ENCODE results near the gene KRT5.

DNA sequence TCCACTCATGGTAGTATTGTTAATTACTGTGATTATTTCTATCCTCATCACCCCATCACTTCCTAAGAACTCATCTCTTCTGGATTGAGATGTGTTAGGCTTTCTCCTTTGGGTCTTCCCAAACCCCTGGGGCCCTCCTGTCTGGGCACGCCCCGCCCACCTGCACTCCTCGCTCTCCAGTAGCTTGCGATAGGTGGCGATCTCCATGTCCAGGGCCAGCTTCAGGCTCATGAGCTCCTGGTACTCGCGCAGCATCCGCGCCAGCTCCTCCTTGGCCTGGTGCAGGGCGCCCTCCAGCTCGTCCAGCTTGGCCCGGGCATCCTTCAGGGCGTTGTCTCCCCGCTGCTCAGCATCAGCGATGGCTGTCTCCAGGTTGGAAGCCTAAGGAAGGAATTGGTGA, 25.9 kb upstream of the KRT5 start:
- TF ChIP-seq, protein P1, sequence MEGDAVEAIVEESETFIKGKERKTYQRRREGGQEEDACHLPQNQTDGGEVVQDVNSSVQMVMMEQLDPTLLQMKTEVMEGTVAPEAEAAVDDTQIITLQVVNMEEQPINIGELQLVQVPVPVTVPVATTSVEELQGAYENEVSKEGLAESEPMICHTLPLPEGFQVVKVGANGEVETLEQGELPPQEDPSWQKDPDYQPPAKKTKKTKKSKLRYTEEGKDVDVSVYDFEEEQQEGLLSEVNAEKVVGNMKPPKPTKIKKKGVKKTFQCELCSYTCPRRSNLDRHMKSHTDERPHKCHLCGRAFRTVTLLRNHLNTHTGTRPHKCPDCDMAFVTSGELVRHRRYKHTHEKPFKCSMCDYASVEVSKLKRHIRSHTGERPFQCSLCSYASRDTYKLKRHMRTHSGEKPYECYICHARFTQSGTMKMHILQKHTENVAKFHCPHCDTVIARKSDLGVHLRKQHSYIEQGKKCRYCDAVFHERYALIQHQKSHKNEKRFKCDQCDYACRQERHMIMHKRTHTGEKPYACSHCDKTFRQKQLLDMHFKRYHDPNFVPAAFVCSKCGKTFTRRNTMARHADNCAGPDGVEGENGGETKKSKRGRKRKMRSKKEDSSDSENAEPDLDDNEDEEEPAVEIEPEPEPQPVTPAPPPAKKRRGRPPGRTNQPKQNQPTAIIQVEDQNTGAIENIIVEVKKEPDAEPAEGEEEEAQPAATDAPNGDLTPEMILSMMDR (IDR thresholded peaks at IDR 0.05): no peak
- TF ChIP-seq POLR2A (IDR thresholded peaks at IDR 0.05): no peak

All from body of pancreas (tissue), 4 donors.